Measurements from ENCODE around the gene TCEAL4.

GRCh38 chrX:103565197-103565596, 20.1 kb upstream of the TCEAL4 start:
- no peak for TF ChIP-seq CTCF (optimal IDR thresholded peaks at IDR 0.05 in 1 of 3, IDR thresholded peaks at IDR 0.05 in 1 of 3, conservative IDR thresholded peaks at IDR 0.05 in 1 of 3; ENCODE audit: extremely low read depth in 1 of 3, insufficient read depth in 2 of 3, low read length in 3 of 3)
- TF ChIP-seq EZH2 (IDR thresholded peaks at IDR 0.05; ENCODE audit: low read length): no peak

All from keratinocyte (primary cell).